Measurements from ENCODE around the gene WDR73. TPM values are rescaled to one million over a fixed set of nuclear protein-coding genes. Genes with fewer than 3 reads are reported as not detected.

The WDR73 gene
- total RNA-seq, 1 donor from 2014 or later: 29.5 TPM

DNA sequence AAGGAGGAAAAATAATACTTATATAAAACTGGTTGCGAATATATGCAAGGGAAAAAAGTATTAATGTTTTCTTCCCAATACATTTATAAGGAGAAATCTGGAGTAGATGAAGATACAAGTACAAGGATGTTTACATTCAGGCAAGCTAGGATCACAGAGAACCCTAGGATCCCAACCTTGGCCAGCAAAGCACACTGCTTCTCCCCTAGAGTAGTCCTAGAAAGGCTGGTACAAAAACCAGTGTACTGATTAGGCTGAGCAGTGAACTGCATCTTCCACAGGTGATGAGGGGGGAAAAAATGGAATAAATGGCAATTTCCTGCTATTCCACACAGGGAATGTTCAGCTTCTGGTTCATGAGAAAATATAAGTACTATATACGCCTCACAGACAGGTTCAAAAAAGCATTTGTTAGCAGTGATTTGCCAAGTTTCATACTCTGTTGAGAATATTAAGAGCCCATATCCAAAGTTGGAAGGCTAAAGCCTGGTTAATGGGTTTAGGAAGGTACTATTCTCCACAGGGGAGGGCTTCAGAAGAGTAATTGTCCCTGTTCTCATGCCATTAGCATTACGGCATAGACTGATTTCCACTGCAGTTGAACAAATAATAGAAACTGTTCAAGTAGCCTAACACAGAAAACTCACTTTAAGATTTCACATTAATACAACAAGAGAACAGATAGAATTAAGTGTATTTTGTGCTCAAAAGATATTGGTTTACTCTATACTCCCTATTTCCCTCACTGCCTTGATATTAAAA is 14.3 kb upstream of the WDR73 start:
- TF ChIP-seq, protein P1, sequence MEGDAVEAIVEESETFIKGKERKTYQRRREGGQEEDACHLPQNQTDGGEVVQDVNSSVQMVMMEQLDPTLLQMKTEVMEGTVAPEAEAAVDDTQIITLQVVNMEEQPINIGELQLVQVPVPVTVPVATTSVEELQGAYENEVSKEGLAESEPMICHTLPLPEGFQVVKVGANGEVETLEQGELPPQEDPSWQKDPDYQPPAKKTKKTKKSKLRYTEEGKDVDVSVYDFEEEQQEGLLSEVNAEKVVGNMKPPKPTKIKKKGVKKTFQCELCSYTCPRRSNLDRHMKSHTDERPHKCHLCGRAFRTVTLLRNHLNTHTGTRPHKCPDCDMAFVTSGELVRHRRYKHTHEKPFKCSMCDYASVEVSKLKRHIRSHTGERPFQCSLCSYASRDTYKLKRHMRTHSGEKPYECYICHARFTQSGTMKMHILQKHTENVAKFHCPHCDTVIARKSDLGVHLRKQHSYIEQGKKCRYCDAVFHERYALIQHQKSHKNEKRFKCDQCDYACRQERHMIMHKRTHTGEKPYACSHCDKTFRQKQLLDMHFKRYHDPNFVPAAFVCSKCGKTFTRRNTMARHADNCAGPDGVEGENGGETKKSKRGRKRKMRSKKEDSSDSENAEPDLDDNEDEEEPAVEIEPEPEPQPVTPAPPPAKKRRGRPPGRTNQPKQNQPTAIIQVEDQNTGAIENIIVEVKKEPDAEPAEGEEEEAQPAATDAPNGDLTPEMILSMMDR (IDR thresholded peaks at IDR 0.05; ENCODE audit: unreplicated experiment): no peak
- DNase-seq (ENCODE audit: low spot score): no peak
- H3K36me3 Mint-ChIP-seq (ENCODE audit: low read depth, unreplicated experiment): peaks cover 14% of the 10 kb centered on the region
- H3K27ac Mint-ChIP-seq (ENCODE audit: unreplicated experiment): no peak overlapping the region
- peaks cover 2% of the 10 kb centered on the region for H3K27me3 Mint-ChIP-seq (ENCODE audit: unreplicated experiment)
- no peaks in the 10 kb centered on the region for H3K9me3 Mint-ChIP-seq (ENCODE audit: unreplicated experiment)
- no peak overlapping the region for H3K4me3 Mint-ChIP-seq (ENCODE audit: unreplicated experiment)
- peaks cover 3% of the 10 kb centered on the region for H3K4me1 Mint-ChIP-seq (ENCODE audit: unreplicated experiment)

DNA sequence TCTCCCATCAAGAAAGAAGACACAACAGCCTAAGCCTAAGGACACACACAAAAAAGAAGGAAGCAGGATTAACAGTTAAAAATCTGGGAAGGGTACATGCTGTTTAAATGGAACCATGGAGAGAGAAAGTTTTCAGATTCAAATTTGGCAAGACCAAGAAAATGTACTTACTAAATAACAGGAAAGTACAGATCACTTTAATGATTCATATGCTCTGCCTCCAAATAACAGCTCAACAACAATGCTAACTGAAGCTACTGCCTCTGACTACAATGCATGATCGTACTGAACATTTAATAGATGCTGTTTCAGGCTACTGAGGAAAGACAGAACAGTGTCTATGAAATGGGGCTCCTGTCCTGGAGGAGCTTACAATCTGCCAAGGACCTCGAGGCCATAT is 12.3 kb upstream of the WDR73 start:
- Mint-ChIP-seq H3K27me3 (ENCODE audit: unreplicated experiment) (peaks cover 2% of the 10 kb centered on the region), H3K36me3 (ENCODE audit: low read depth, unreplicated experiment) (peaks cover 8% of the 10 kb centered on the region), H3K9me3 (ENCODE audit: unreplicated experiment) (no peaks in the 10 kb centered on the region), H3K4me3 (ENCODE audit: unreplicated experiment) (no peak overlapping the region), H3K4me1 (ENCODE audit: unreplicated experiment) (peaks cover 3% of the 10 kb centered on the region), H3K27ac (ENCODE audit: unreplicated experiment) (no peak overlapping the region)
- no peak for DNase-seq (ENCODE audit: low spot score)
- TF ChIP-seq, protein P1 (IDR thresholded peaks at IDR 0.05; ENCODE audit: unreplicated experiment): no peak

DNA sequence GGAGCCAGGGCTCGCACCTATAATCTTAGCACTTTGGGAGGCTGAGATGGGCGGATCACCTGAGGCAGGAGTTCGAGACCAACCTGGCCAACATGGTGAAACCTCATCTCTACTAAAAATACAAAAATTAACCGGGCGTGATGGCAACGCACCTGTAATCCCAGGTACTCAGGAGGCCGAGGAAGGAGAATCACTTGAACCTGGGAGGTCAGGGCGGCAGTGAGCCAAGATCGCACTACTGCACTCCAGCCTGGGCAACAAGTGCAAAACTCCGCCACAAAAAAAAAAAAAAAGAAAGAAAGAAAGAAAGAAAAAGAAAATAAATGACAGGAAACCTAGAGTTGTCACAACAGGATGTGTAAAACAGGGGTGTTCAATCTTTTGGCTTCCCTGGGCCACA is 6.9 kb upstream of the WDR73 start:
- Mint-ChIP-seq H3K27ac (ENCODE audit: unreplicated experiment) (no peak overlapping the region), H3K4me3 (ENCODE audit: unreplicated experiment) (no peak overlapping the region), H3K4me1 (ENCODE audit: unreplicated experiment) (peaks cover 10% of the 10 kb centered on the region)

DNA sequence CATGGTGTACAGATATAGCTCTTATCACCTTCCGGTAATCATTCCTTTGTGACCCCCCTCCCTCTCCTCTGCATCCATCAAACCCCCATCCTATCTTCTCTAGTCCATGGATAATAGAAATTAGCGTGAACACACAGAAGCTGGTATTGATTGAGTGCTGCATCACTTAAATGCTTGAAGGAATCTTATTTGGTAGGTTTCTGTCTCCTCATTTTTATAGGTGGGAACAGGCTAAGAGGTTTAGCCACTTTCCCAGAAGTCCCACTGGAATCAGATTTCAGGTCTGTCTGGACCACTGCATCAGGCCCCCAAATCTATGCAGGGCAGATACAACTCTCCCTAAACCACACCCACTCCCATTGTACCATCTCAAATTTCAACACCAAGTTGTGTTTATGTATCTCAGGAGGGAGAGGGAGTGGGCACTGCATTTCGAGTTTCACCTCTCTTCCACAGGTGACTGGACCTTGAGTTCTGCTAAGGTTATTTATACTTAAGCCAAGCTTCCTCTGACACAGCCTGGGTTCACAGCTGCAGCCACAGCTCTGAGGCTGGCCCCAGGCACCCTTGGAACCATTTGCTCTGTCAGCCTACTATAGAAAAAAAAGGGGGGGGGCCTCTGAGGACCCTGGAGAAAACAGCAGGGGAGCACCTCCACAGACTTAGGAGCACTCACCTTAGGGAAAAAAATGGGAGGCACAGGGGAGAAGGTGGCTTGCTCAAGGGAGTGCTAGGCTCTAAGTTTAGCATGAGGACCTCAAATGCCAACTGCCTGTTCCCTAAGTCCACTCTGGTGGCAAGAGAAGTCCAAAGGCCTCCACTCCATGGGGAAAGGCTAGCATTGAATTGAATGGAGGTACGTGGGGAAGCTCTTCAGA is 6.1 kb upstream of the WDR73 start:
- Mint-ChIP-seq H3K9me3 (ENCODE audit: unreplicated experiment) (no peaks in the 10 kb centered on the region), H3K27me3 (ENCODE audit: unreplicated experiment) (peaks cover 20% of the 10 kb centered on the region), H3K4me1 (ENCODE audit: unreplicated experiment) (peaks cover 13% of the 10 kb centered on the region), H3K4me3 (ENCODE audit: unreplicated experiment) (no peak overlapping the region), H3K27ac (ENCODE audit: unreplicated experiment) (no peak overlapping the region), H3K36me3 (ENCODE audit: low read depth, unreplicated experiment) (peaks cover 11% of the 10 kb centered on the region)
- TF ChIP-seq, protein P1 (IDR thresholded peaks at IDR 0.05; ENCODE audit: unreplicated experiment): no peak
- DNase-seq (ENCODE audit: low spot score): no peak

More for the DNA sequence above, 6.9 kb upstream of the WDR73 start:
- peaks cover 13% of the 10 kb centered on the region for H3K27me3 Mint-ChIP-seq (ENCODE audit: unreplicated experiment)
- no peak for DNase-seq (ENCODE audit: low spot score)
- no peaks in the 10 kb centered on the region for H3K9me3 Mint-ChIP-seq (ENCODE audit: unreplicated experiment)
- H3K36me3 Mint-ChIP-seq (ENCODE audit: low read depth, unreplicated experiment): peaks cover 11% of the 10 kb centered on the region
- TF ChIP-seq, protein P1 (IDR thresholded peaks at IDR 0.05; ENCODE audit: unreplicated experiment): no peak
